ENCODE data around the gene MTX3.

MTX3 gene, protein sequence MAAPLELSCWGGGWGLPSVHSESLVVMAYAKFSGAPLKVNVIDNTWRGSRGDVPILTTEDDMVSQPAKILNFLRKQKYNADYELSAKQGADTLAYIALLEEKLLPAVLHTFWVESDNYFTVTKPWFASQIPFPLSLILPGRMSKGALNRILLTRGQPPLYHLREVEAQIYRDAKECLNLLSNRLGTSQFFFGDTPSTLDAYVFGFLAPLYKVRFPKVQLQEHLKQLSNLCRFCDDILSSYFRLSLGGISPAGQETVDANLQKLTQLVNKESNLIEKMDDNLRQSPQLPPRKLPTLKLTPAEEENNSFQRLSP

DNA sequence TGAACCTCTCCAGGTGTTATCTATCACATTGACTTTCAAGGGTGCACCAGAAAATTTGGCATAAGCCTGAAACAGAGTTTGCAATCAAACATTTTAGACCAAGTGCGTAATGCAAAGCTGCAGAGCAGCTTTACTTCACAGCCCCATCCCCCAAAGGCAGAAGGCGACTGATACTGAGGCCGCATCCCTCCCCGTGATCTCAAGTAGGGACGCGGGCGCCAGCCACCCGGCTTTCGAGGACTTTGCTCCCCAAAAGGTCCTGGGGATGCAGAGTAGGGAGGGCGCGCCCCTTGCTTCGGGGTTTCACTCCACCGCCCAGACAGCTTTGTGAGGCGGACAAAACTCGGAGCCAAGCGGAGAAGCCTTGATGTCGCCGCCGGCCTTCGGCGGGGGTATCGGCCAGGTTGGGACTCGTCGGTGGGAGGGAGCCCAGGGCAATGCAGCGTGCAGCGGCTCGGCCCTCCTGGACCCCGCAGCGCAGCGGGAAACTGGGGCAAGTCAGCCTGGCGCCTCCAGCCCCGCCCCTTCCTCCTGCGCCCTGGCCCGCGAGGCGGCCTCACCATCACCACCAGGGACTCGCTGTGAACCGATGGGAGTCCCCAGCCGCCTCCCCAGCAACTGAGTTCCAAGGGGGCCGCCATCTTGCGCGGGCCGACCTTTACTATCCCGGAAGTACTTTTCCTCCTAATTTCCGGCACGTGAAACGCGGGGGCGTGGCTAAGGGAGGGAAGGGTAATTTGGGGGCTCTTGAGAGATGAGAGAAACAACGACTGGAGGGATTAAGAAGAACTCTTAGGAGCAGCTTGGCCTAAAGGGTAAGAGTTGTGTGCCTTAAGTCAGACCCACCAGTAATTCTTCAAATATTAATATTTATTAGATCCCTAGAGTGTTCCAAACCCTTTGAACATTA lies at the start of gene MTX3:
Gene MTX3, minus strand, starts transcription at position 665 of the 910 bp plus-strand sequence. Its CDS starts 24 bp downstream, at position 641.
- in situ Hi-C loops (cut with MboI; ENCODE audit: low pct_unique_long_range_greater_than_20kb, low sequenced_read_pairs, unreplicated experiment) = no loop called here
- DNase-seq (ENCODE audit: low spot score) = peak; percentile 79
- TF ChIP-seq, protein P1, sequence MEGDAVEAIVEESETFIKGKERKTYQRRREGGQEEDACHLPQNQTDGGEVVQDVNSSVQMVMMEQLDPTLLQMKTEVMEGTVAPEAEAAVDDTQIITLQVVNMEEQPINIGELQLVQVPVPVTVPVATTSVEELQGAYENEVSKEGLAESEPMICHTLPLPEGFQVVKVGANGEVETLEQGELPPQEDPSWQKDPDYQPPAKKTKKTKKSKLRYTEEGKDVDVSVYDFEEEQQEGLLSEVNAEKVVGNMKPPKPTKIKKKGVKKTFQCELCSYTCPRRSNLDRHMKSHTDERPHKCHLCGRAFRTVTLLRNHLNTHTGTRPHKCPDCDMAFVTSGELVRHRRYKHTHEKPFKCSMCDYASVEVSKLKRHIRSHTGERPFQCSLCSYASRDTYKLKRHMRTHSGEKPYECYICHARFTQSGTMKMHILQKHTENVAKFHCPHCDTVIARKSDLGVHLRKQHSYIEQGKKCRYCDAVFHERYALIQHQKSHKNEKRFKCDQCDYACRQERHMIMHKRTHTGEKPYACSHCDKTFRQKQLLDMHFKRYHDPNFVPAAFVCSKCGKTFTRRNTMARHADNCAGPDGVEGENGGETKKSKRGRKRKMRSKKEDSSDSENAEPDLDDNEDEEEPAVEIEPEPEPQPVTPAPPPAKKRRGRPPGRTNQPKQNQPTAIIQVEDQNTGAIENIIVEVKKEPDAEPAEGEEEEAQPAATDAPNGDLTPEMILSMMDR (IDR thresholded peaks at IDR 0.05; ENCODE audit: extremely low read depth, insufficient read depth, missing control alignments) = no peak

DNA sequence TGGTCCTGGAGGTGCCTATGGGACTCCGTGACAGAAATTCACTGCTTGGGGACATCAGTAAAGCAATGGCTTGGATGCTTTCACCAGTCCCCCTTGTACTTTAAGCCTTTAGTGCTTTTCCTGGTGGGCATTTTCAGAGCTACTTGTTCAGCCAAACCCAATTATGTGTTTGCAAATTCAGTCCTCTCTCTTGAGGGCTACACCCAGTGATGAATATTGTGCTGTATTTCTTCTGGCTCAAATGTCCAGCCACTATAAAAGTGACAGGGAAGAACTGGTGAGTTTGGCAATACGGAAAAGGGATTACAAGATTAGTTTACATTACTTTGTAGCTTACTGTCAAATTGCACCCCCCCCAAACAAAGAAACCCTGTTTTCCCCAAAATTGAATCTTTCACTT lies 48.6 kb upstream of the MTX3 start:
- TF ChIP-seq, protein P1 (IDR thresholded peaks at IDR 0.05; ENCODE audit: extremely low read depth, insufficient read depth, missing control alignments) = no peak
- in situ Hi-C loops (cut with MboI; ENCODE audit: low pct_unique_long_range_greater_than_20kb, low sequenced_read_pairs, unreplicated experiment) = no loop called here
- DNase-seq (ENCODE audit: low spot score) = no peak

DNA sequence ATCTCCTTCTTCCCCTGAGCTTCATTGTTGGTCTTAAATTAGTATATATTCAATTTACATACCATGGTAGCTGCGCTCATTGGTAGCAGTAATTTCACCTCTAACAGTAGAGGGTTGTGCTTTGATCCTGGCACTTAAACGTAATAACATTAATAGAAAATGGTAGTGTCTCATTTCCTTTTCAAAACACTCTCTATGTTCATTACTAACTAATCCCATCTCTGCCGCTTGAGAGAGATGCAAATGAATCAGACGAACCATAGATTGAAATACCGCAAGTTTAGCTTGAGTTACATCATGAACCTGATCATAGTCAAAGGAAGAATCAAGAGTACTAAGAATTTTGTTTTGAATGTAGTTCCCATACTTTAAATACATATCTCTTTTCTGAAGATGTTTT lies 46.3 kb upstream of the MTX3 start:
- TF ChIP-seq, protein P1 (IDR thresholded peaks at IDR 0.05; ENCODE audit: extremely low read depth, insufficient read depth, missing control alignments) = no peak
- in situ Hi-C loops (cut with MboI; ENCODE audit: low pct_unique_long_range_greater_than_20kb, low sequenced_read_pairs, unreplicated experiment) = no loop called here
- no peak for DNase-seq (ENCODE audit: low spot score)

DNA sequence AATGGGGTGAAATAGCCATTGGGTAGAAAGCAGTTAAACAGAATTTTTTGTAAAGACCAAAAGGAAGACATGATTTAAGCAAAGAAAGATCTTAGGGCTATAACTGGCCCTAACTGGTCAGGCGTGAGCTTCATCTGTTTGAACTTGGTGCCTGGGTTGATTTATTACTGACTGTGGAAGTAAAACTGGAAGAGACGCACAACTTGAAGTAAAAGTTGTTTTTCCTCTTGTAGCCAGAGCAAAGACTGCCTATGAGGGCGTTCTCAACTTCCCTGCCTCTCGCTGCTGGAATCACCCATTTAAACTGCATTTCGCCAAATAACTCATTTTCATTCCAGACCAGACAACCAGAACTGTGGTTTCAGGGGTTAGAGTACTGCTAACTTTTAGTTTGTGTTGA lies 45.6 kb upstream of the MTX3 start:
- TF ChIP-seq, protein P1 (IDR thresholded peaks at IDR 0.05; ENCODE audit: extremely low read depth, insufficient read depth, missing control alignments) = no peak
- no peak for DNase-seq (ENCODE audit: low spot score)
- in situ Hi-C loops (cut with MboI; ENCODE audit: low pct_unique_long_range_greater_than_20kb, low sequenced_read_pairs, unreplicated experiment) = no loop called here

DNA sequence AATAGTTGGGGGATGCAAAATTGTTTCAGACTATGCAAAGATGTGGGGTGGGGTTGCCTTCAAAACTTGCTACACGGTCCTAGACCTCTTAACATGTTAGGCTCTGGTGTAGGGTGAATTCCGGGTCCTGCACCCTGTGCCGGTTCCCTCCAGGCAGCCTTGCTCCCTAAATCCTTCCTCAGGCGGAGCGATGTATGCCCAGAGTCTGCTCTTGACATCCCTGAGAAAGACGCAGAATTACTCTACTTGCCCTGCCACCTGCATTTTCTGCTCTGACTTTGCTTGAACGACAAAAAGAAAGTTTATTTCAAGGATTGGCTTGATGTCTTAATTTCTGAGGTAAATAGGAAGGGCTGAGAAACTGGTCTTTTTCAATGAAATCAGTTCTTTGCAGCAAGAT lies 44.8 kb upstream of the MTX3 start:
- in situ Hi-C loops (cut with MboI; ENCODE audit: low pct_unique_long_range_greater_than_20kb, low sequenced_read_pairs, unreplicated experiment) = no loop called here
- no peak for DNase-seq (ENCODE audit: low spot score)
- TF ChIP-seq, protein P1 (IDR thresholded peaks at IDR 0.05; ENCODE audit: extremely low read depth, insufficient read depth, missing control alignments) = no peak

DNA sequence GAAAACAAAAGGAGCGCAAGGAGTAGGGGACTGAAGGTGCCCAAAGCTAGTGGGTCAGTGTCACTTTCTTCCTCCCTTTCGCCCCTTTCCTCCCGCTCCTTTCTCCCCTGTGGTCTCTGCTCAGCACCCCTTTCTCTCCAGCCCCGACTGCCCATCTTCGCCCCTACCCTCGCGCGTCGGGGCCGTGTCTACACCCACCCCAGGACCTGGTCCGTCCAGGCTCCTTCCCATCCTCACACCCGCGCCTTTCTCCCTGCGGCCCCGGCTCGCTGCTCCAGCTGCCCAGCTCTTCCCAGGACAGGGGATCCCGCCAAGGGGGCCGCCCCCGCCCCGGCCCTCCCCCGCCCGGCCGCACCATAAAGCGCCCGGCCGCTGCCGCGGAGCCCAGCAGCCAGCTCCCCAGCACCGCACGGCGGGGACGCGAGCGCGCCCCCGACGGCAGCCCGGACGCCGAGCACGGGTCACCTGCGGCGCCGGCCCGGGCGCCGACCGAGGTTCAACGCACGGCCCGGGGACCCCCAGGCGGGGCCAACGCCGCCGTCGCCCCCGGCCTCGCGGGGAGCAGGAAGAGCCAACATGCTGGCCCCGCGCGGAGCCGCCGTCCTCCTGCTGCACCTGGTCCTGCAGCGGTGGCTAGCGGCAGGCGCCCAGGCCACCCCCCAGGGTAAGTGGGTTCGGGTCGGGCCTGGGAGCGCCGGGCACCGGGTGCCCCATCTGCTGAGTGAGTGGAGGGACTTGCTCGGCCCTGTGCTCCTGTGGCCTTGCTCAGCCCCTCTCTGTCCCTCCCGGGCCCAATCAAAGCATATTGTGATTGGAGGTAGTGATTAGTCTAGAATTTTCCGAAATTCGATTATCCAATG lies 44.1 kb upstream of the MTX3 start, which contains the start of gene THBS4:
Gene THBS4, plus strand, starts transcription at position 387 of the 860 bp plus-strand sequence. Its CDS starts 190 bp downstream, at position 577.
- DNase-seq (ENCODE audit: low spot score) = no peak
- TF ChIP-seq, protein P1 (IDR thresholded peaks at IDR 0.05; ENCODE audit: extremely low read depth, insufficient read depth, missing control alignments) = no peak
- in situ Hi-C loops (cut with MboI; ENCODE audit: low pct_unique_long_range_greater_than_20kb, low sequenced_read_pairs, unreplicated experiment) = no loop called here
